Measurements from ENCODE around the gene FRA10AC1. TPM values are rescaled to one million over a fixed set of nuclear protein-coding genes. Genes with fewer than 3 reads are reported as not detected.
A peak's percentile ranks its signal among the peaks of the same experiment; 100 is the strongest.

The FRA10AC1 gene
- 10 to 100 TPM in 7 of 8 experiments, 1 to 10 TPM in 1; 9.7 to 27.8 (median 19.3) TPM for total RNA-seq

GRCh38 chr10:93702210-93703001, at the start of gene FRA10AC1:
Gene FRA10AC1, minus strand, starts transcription at chr10:93702592. Its CDS starts 2,486 bp downstream, at chr10:93700106.
- peak; percentile 92 to 99 (median 99) for ATAC-seq (replicated peaks in 6 of 8)
- Histone ChIP-seq H3K4me3 (peak within 1 kb of the TSS; percentile 50 to 67 (median 62)), H3K4me1 (replicated peaks in 1 of 2) (peaks cover 19 to 23% of the 10 kb centered on the region in 2 donors), H3K27ac (peak within 1 kb of the TSS; percentile 89 to 93)
- 0 to 3% (median 0%) methylated on average over 1 to 18 of the region's 52 CpGs for WGBS, 10 experiments
- in situ Hi-C loops (cut with MboI; ENCODE audit: low pct_unique_long_range_greater_than_20kb in 2 of 9, low sequenced_read_pairs in 9 of 9, unreplicated experiment in 9 of 9): loop anchor here in 2 of 9 experiments (25.0 kb wide), 1 partner anchor 110 kb away; no protein-coding TSS in a partner anchor

- Histone ChIP-seq H3K27ac (no peak overlapping the region), H3K4me3 (no peak overlapping the region), H3K4me1 (replicated peaks in 1 of 2) (peaks cover 0 to 16% of the 10 kb centered on the region in 2 donors)
- peak in 6 of 8 experiments; percentile 35 to 56 (median 44) for ATAC-seq (replicated peaks in 6 of 8)
- in situ Hi-C loops (cut with MboI; ENCODE audit: low pct_unique_long_range_greater_than_20kb in 2 of 9, low sequenced_read_pairs in 9 of 9, unreplicated experiment in 9 of 9): no loop called here
- 0 to 31% (median 8%) methylated on average over 1 to 5 of the region's 5 CpGs; no CpG with 5 or more reads in 4 of the 10 experiments for WGBS, 10 experiments
Observed at GRCh38 chr10:93751832-93752231, 49.4 kb upstream of the FRA10AC1 start.

- ATAC-seq (replicated peaks in 6 of 8): peak in 2 of 8 experiments; percentile 16 to 22
- Histone ChIP-seq H3K4me1 (replicated peaks in 1 of 2) (peaks cover 0 to 14% of the 10 kb centered on the region in 2 donors), H3K27ac (no peak overlapping the region), H3K4me3 (no peak overlapping the region)
- WGBS, 10 experiments: 0 to 83% (median 50%) methylated on average over 1 to 6 of the region's 7 CpGs; no CpG with 5 or more reads in 3 of the 10 experiments
- in situ Hi-C loops (cut with MboI; ENCODE audit: low pct_unique_long_range_greater_than_20kb in 2 of 9, low sequenced_read_pairs in 9 of 9, unreplicated experiment in 9 of 9): no loop called here
Observed at GRCh38 chr10:93751124-93751523, 48.7 kb upstream of the FRA10AC1 start.

GRCh38 chr10:93749218-93749799, 46.9 kb upstream of the FRA10AC1 start:
- 12 to 80% (median 53%) methylated on average over 1 to 4 of the region's 5 CpGs for WGBS, 10 experiments
- peak in 1 of 8 experiments; percentile 5 for ATAC-seq (replicated peaks in 6 of 8)
- Histone ChIP-seq H3K27ac (no peak overlapping the region), H3K4me1 (replicated peaks in 1 of 2) (peaks cover 0 to 6% of the 10 kb centered on the region in 2 donors), H3K4me3 (no peak overlapping the region)
- in situ Hi-C loops (cut with MboI; ENCODE audit: low pct_unique_long_range_greater_than_20kb in 2 of 9, low sequenced_read_pairs in 9 of 9, unreplicated experiment in 9 of 9): loop anchor here in 1 of 9 experiments (10.0 kb wide), 1 partner anchor 65 kb away; no protein-coding TSS in a partner anchor

- in situ Hi-C loops (cut with MboI; ENCODE audit: low pct_unique_long_range_greater_than_20kb in 2 of 9, low sequenced_read_pairs in 9 of 9, unreplicated experiment in 9 of 9): loop anchor here in 1 of 9 experiments (10.0 kb wide), 1 partner anchor 68 kb away; no protein-coding TSS in a partner anchor
- 0 to 100% (median 47%) methylated on average over 1 to 4 of the region's 4 CpGs for WGBS, 10 experiments
- Histone ChIP-seq H3K27ac (no peak overlapping the region), H3K4me3 (no peak overlapping the region), H3K4me1 (replicated peaks in 1 of 2) (no peaks in the 10 kb centered on the region)
- peak in 4 of 8 experiments; percentile 47 to 88 (median 74) for ATAC-seq (replicated peaks in 6 of 8)
Observed at GRCh38 chr10:93746844-93747284, 44.5 kb upstream of the FRA10AC1 start.

- no peaks in the 10 kb centered on the region for H3K4me1 ChIP-seq (replicated peaks in 1 of 2)
- ATAC-seq (replicated peaks in 6 of 8): peak in 4 of 8 experiments; percentile 51 to 89 (median 80)
- no peak overlapping the region for H3K27ac ChIP-seq
- no peak overlapping the region for H3K4me3 ChIP-seq
- 6 to 63% (median 41%) methylated on average over 1 to 8 of the region's 9 CpGs; no CpG with 5 or more reads in 4 of the 10 experiments for WGBS, 10 experiments
- in situ Hi-C loops (cut with MboI; ENCODE audit: low pct_unique_long_range_greater_than_20kb in 2 of 9, low sequenced_read_pairs in 9 of 9, unreplicated experiment in 9 of 9): loop anchor here in 1 of 9 experiments (10.0 kb wide), 1 partner anchor 69 kb away; no protein-coding TSS in a partner anchor
Observed at GRCh38 chr10:93745408-93746065, 43.1 kb upstream of the FRA10AC1 start.

- H3K4me3 ChIP-seq: no peak overlapping the region
- H3K4me1 ChIP-seq (replicated peaks in 1 of 2): no peaks in the 10 kb centered on the region
- no peak for ATAC-seq (replicated peaks in 6 of 8)
- no peak overlapping the region for H3K27ac ChIP-seq
- in situ Hi-C loops (cut with MboI; ENCODE audit: low pct_unique_long_range_greater_than_20kb in 2 of 9, low sequenced_read_pairs in 9 of 9, unreplicated experiment in 9 of 9): loop anchor here in 1 of 9 experiments (10.0 kb wide), 1 partner anchor 72 kb away; no protein-coding TSS in a partner anchor
- 40 to 100% (median 72%) methylated on average over 1 to 8 of the region's 8 CpGs; no CpG with 5 or more reads in 1 of the 10 experiments for WGBS, 10 experiments
Observed at GRCh38 chr10:93742633-93743349, 40.4 kb upstream of the FRA10AC1 start.

- WGBS, 10 experiments: 22 to 100% (median 65%) methylated on average over 1 to 3 of the region's 3 CpGs; no CpG with 5 or more reads in 1 of the 10 experiments
- in situ Hi-C loops (cut with MboI; ENCODE audit: low pct_unique_long_range_greater_than_20kb in 2 of 9, low sequenced_read_pairs in 9 of 9, unreplicated experiment in 9 of 9): loop anchor here in 1 of 9 experiments (10.0 kb wide), 1 partner anchor 73 kb away; no protein-coding TSS in a partner anchor
- H3K27ac ChIP-seq: no peak overlapping the region
- H3K4me3 ChIP-seq: no peak overlapping the region
- ATAC-seq (replicated peaks in 6 of 8): no peak
- H3K4me1 ChIP-seq (replicated peaks in 1 of 2): no peaks in the 10 kb centered on the region
Observed at GRCh38 chr10:93741367-93741766, 39.0 kb upstream of the FRA10AC1 start.

- Histone ChIP-seq H3K4me3 (no peak overlapping the region), H3K4me1 (replicated peaks in 1 of 2) (no peaks in the 10 kb centered on the region), H3K27ac (no peak overlapping the region)
- in situ Hi-C loops (cut with MboI; ENCODE audit: low pct_unique_long_range_greater_than_20kb in 2 of 9, low sequenced_read_pairs in 9 of 9, unreplicated experiment in 9 of 9): no loop called here
- 0 to 80% (median 0%) methylated on average over 1 of the region's 1 CpG; no CpG with 5 or more reads in 3 of the 10 experiments for WGBS, 10 experiments
- peak in 3 of 8 experiments; percentile 39 to 60 (median 57) for ATAC-seq (replicated peaks in 6 of 8)
Observed at GRCh38 chr10:93726024-93726423, 23.6 kb upstream of the FRA10AC1 start.

- ATAC-seq (replicated peaks in 6 of 8): peak in 2 of 8 experiments; percentile 25 to 59
- no peak overlapping the region for H3K27ac ChIP-seq
- H3K4me1 ChIP-seq (replicated peaks in 1 of 2): peaks cover 0 to 6% of the 10 kb centered on the region in 2 donors
- no peak overlapping the region for H3K4me3 ChIP-seq
- in situ Hi-C loops (cut with MboI; ENCODE audit: low pct_unique_long_range_greater_than_20kb in 2 of 9, low sequenced_read_pairs in 9 of 9, unreplicated experiment in 9 of 9): loop anchor here in 2 of 9 experiments (25.0 kb wide), 1 partner anchor 89 kb away; no protein-coding TSS in a partner anchor
- WGBS, 10 experiments: 25 to 100% (median 82%) methylated on average over 1 to 2 of the region's 2 CpGs; no CpG with 5 or more reads in 2 of the 10 experiments
Observed at GRCh38 chr10:93723153-93723552, 20.8 kb upstream of the FRA10AC1 start.

GRCh38 chr10:93722550-93722949, 20.2 kb upstream of the FRA10AC1 start:
- H3K4me3 ChIP-seq: no peak overlapping the region
- in situ Hi-C loops (cut with MboI; ENCODE audit: low pct_unique_long_range_greater_than_20kb in 2 of 9, low sequenced_read_pairs in 9 of 9, unreplicated experiment in 9 of 9): loop anchor here in 2 of 9 experiments (25.0 kb wide), 1 partner anchor 90 kb away; no protein-coding TSS in a partner anchor
- H3K4me1 ChIP-seq (replicated peaks in 1 of 2): peaks cover 0 to 6% of the 10 kb centered on the region in 2 donors
- no peak overlapping the region for H3K27ac ChIP-seq
- peak in 1 of 8 experiments; percentile 39 for ATAC-seq (replicated peaks in 6 of 8)

GRCh38 chr10:93719901-93720300, 17.5 kb upstream of the FRA10AC1 start:
- Histone ChIP-seq H3K4me1 (replicated peaks in 1 of 2) (peaks cover 0 to 6% of the 10 kb centered on the region in 2 donors), H3K27ac (no peak overlapping the region), H3K4me3 (no peak overlapping the region)
- no peak for ATAC-seq (replicated peaks in 6 of 8)
- 17 to 83% (median 33%) methylated on average over 2 to 3 of the region's 3 CpGs; no CpG with 5 or more reads in 4 of the 10 experiments for WGBS, 10 experiments
- in situ Hi-C loops (cut with MboI; ENCODE audit: low pct_unique_long_range_greater_than_20kb in 2 of 9, low sequenced_read_pairs in 9 of 9, unreplicated experiment in 9 of 9): loop anchor here in 2 of 9 experiments (25.0 kb wide), 1 partner anchor 92 kb away; no protein-coding TSS in a partner anchor

Measured in motor neuron (in vitro differentiated cells).